ENCODE results near the gene CD1D. TPM values are rescaled to one million over a fixed set of nuclear protein-coding genes. Genes with fewer than 3 reads are reported as not detected.

The CD1D gene
- total RNA-seq, 4 donors from 2014 or later: 0.38 to 11.2 (median 1.5) TPM

GRCh38 chr1:158191299-158191698, 10.6 kb downstream of the CD1D start:
- TF ChIP-seq CTCF (IDR thresholded peaks at IDR 0.05; ENCODE audit: low read depth): no peak

GRCh38 chr1:158196461-158196860, 15.8 kb downstream of the CD1D start:
- TF ChIP-seq CTCF (IDR thresholded peaks at IDR 0.05; ENCODE audit: low read depth): no peak

- no peak for TF ChIP-seq CTCF (IDR thresholded peaks at IDR 0.05; ENCODE audit: low read depth)
Observed at GRCh38 chr1:158199849-158200248, 19.2 kb downstream of the CD1D start.

GRCh38 chr1:158200527-158200926, 19.8 kb downstream of the CD1D start:
- TF ChIP-seq CTCF (IDR thresholded peaks at IDR 0.05; ENCODE audit: low read depth): no peak

- no peak for TF ChIP-seq CTCF (IDR thresholded peaks at IDR 0.05; ENCODE audit: low read depth)
Observed at GRCh38 chr1:158203693-158204457, 23.2 kb downstream of the CD1D start.

GRCh38 chr1:158204458-158204827, 23.7 kb downstream of the CD1D start:
- TF ChIP-seq CTCF (IDR thresholded peaks at IDR 0.05; ENCODE audit: low read depth): no peak

- TF ChIP-seq CTCF (IDR thresholded peaks at IDR 0.05; ENCODE audit: low read depth): no peak
Observed at GRCh38 chr1:158208586-158209116, 28.0 kb downstream of the CD1D start.

Measured in subcutaneous adipose tissue (tissue), 4 donors.